NCI-H146 treated with DMSO at 0.1 percent for 48 hours (cell line): ENCODE measurements around the gene TRPV4.
A peak's percentile ranks its signal among the peaks of the same experiment; 100 is the strongest.

ENCODE experiments used
- DNase-seq: peaks from one replicate; lab custom pipeline; 2025; ENCODE audit not compliant: unreplicated experiment; lab: John Stamatoyannopoulos, UW

The TRPV4 gene

GRCh38 chr12:109741970-109742703, 91.1 kb downstream of the TRPV4 start:
- DNase-seq = no peak

- no peak for DNase-seq
These were observed 91.8 kb downstream of the TRPV4 start for GRCh38 chr12:109741286-109741969.

- no peak for DNase-seq
These were observed 92.4 kb downstream of the TRPV4 start for GRCh38 chr12:109740694-109741245.

GRCh38 chr12:109739747-109740693, 93.2 kb downstream of the TRPV4 start:
- no peak for DNase-seq

- no peak for DNase-seq
These were observed 94.1 kb downstream of the TRPV4 start for GRCh38 chr12:109738878-109739665.

GRCh38 chr12:109738209-109738608, 95.0 kb downstream of the TRPV4 start:
- no peak for DNase-seq

- DNase-seq = no peak
These were observed 95.6 kb downstream of the TRPV4 start for GRCh38 chr12:109737631-109738030.

GRCh38 chr12:109737126-109737525, 96.1 kb downstream of the TRPV4 start:
- no peak for DNase-seq

- no peak for DNase-seq
These were observed 96.6 kb downstream of the TRPV4 start for GRCh38 chr12:109736552-109737108.

- DNase-seq = no peak
These were observed 97.2 kb downstream of the TRPV4 start for GRCh38 chr12:109735825-109736551.

- no peak for DNase-seq
These were observed 98.1 kb downstream of the TRPV4 start for GRCh38 chr12:109735051-109735521.

GRCh38 chr12:109734219-109735000, 98.8 kb downstream of the TRPV4 start:
- DNase-seq = peak; percentile 50
